Activated T-cell treated with anti-CD3 and anti-CD28 coated beads for 1 hour (primary cell): ENCODE results near the gene LAGE3.
A peak's percentile ranks its signal among the peaks of the same experiment; 100 is the strongest.

ENCODE experiments used
- DNase-seq: peaks from one replicate; pipeline ENCODE4 v3.0.0-alpha.2; 2020; ENCODE audit warnings: low read depth

The LAGE3 gene

GRCh38 chrX:154457491-154458115, 21.5 kb downstream of the LAGE3 start:
- peak; percentile 51 for DNase-seq

- no peak for DNase-seq
These were observed 26.3 kb downstream of the LAGE3 start for GRCh38 chrX:154452823-154453222.

GRCh38 chrX:154450312-154450711, 28.8 kb downstream of the LAGE3 start:
- DNase-seq: no peak

GRCh38 chrX:154449618-154450017, 29.5 kb downstream of the LAGE3 start:
- no peak for DNase-seq

- no peak for DNase-seq
These were observed 30.6 kb downstream of the LAGE3 start for GRCh38 chrX:154448484-154448883.

GRCh38 chrX:154446430-154446829, 32.7 kb downstream of the LAGE3 start:
- no peak for DNase-seq

GRCh38 chrX:154445776-154446175, 33.3 kb downstream of the LAGE3 start:
- DNase-seq: no peak

- DNase-seq: no peak
These were observed 34.3 kb downstream of the LAGE3 start for GRCh38 chrX:154444755-154445246.

- DNase-seq: peak; percentile 53
These were observed 34.9 kb downstream of the LAGE3 start, which contains the start of gene FAM50A for GRCh38 chrX:154443992-154444754. FAM50A (plus strand) TSS chrX:154444141; CDS start chrX:154444236, 95 bp downstream.

- DNase-seq: no peak
These were observed 35.6 kb downstream of the LAGE3 start for GRCh38 chrX:154443479-154443910.

GRCh38 chrX:154441984-154442707, 36.9 kb downstream of the LAGE3 start:
- DNase-seq: no peak

GRCh38 chrX:154441564-154441963, 37.5 kb downstream of the LAGE3 start:
- no peak for DNase-seq

GRCh38 chrX:154440623-154441357, 38.3 kb downstream of the LAGE3 start:
- no peak for DNase-seq

GRCh38 chrX:154439841-154440240, 39.2 kb downstream of the LAGE3 start:
- DNase-seq: no peak

- DNase-seq: no peak
These were observed 40.8 kb downstream of the LAGE3 start for GRCh38 chrX:154437971-154438893.

GRCh38 chrX:154436983-154437752, 41.9 kb downstream of the LAGE3 start, which contains the start of gene GDI1:
GDI1 (plus strand) TSS chrX:154437154; CDS start chrX:154437255, 101 bp downstream.
- DNase-seq: peak; percentile 47

GRCh38 chrX:154436374-154436982, 42.6 kb downstream of the LAGE3 start:
- DNase-seq: peak; percentile 19

GRCh38 chrX:154435171-154435733, 43.8 kb downstream of the LAGE3 start:
- no peak for DNase-seq
